GM12878 (cell line): Measurements from ENCODE around the gene ANKRD11. TPM values are rescaled to one million over a fixed set of nuclear protein-coding genes. Genes with fewer than 3 reads are reported as not detected.

Experiments used
- ATAC-seq: fragments of 200-7000 bp; cut with Tn5 transposase; 3 replicates; pipeline ENCODE4 v1.9.1; 2020; ENCODE audit warnings: mild to moderate bottlenecking, moderate library complexity
- BruUV-seq: library from RNA; stranded (reverse); fragments of 400-500 nt; replicated peaks from 2 replicates; lab custom pipeline; 2021; lab: Mats Ljungman, UMichigan
- CTCF ChIA-PET: fragments of 300-600 bp; sonication (Branson Sonifier 250); formaldehyde crosslinking; extraction: SDS; loops from one replicate; lab custom pipeline; 2021; ENCODE audit warnings: inconsistent platforms; lab: Yijun Ruan, JAX
- POLR2A ChIA-PET: fragments of 350-600 bp; formaldehyde crosslinking; extraction: SDS; loops from one replicate; lab custom pipeline; 2021; ENCODE audit warnings: inconsistent platforms; lab: Charles Lee
- RAD21 ChIA-PET: fragments of 300-600 bp; sonication (Branson Sonifier 250); formaldehyde crosslinking; loops from one replicate; lab custom pipeline; 2023; ENCODE audit warnings: antibody characterized with exemption; ENCODE audit not compliant: unreplicated experiment; lab: Charles Lee
- SMC1A ChIA-PET: fragments of 300-600 bp; sonication (Branson Sonifier 250); formaldehyde crosslinking; loops from one replicate; lab custom pipeline; 2023; ENCODE audit not compliant: unreplicated experiment, uncharacterized antibody; lab: Charles Lee
- DNase-seq: peaks from one replicate; pipeline ENCODE4 v3.0.0-alpha.2; 2011; ENCODE audit warnings: low read depth, low spot score
- FAIRE-seq: peaks from 3 replicates; lab custom pipeline; 2011; peaks lifted over from hg19 to GRCh38; lab: Jason Lieb, UNC
- H2AFZ ChIP-seq: 2 replicates; pipeline ENCODE4 v1.6.0; 2011; ENCODE audit warnings: low read depth, low read length, control low read depth; ENCODE audit not compliant: control insufficient read depth
- H3K27ac ChIP-seq: 2 replicates; pipeline ENCODE4 v1.5.1; 2011; ENCODE audit warnings: control low read depth; ENCODE audit not compliant: control insufficient read depth, insufficient read depth
- H3K27me3 ChIP-seq, 2 experiments: replicated peaks in 1 of 2; 2 replicates each; pipeline versions ENCODE4 v1.6.0 to v1.6.1; 2011; ENCODE audit warnings: low read length in 1 of 2; ENCODE audit not compliant: control insufficient read depth in 2 of 2, insufficient read depth in 2 of 2
- H3K36me3 ChIP-seq, 2 experiments: 2 replicates each; pipeline ENCODE4 v1.5.1; 2011; ENCODE audit warnings: low read length in 1 of 2; ENCODE audit not compliant: control insufficient read depth in 2 of 2, insufficient read depth in 2 of 2
- H3K4me1 ChIP-seq: 2 replicates; pipeline ENCODE4 v1.6.1; 2011; ENCODE audit warnings: mild to moderate bottlenecking, low read length, moderate library complexity, mixed read lengths; ENCODE audit not compliant: control insufficient read depth, insufficient read depth
- H3K4me2 ChIP-seq: 2 replicates; pipeline ENCODE4 v1.6.0; 2011; ENCODE audit warnings: control low read depth; ENCODE audit not compliant: control insufficient read depth, insufficient read depth
- H3K4me3 ChIP-seq: fragments of 200-600 bp; sonication (generic); 2 replicates; pipeline ENCODE4 v1.5.1; 2016
- H3K79me2 ChIP-seq: 2 replicates; pipeline ENCODE4 v1.6.0; 2011; ENCODE audit warnings: low read length; ENCODE audit not compliant: control insufficient read depth, insufficient read depth
- H3K9ac ChIP-seq: 2 replicates; pipeline ENCODE4 v1.8.0; 2011; ENCODE audit warnings: low read length, control low read depth, mixed read lengths; ENCODE audit not compliant: control insufficient read depth, insufficient read depth
- H3K9me3 ChIP-seq: replicated peaks from 3 replicates; pipeline ENCODE4 v1.5.1; 2011; ENCODE audit warnings: mild to moderate bottlenecking, low read length; ENCODE audit not compliant: control insufficient read depth, insufficient read depth
- H4K20me1 ChIP-seq: 2 replicates; pipeline ENCODE4 v1.6.0; 2011; ENCODE audit not compliant: control insufficient read depth, insufficient read depth
- CBX3 ChIP-seq: fragments of 200-600 bp; sonication (generic); IDR thresholded peaks from 2 replicates; pipeline ENCODE4 v1.6.1; 2016; ENCODE audit warnings: low read depth, borderline replicate concordance
- CHD1 ChIP-seq: IDR thresholded peaks from 2 replicates; pipeline ENCODE4 v1.6.1; 2012; ENCODE audit warnings: low read depth, low read length, improper control_type of control experiment
- GABPA ChIP-seq: IDR thresholded peaks from 2 replicates; pipeline ENCODE4 v1.6.1; 2014; ENCODE audit warnings: antibody characterized with exemption, low read depth, mild to moderate bottlenecking, inconsistent platforms
- NFXL1 ChIP-seq: fragments of 450-650 bp; IDR thresholded peaks from 2 replicates; pipeline ENCODE4 v1.6.1; 2017; ENCODE audit warnings: antibody characterized with exemption, mild to moderate bottlenecking, borderline replicate concordance
- POLR2AphosphoS2 ChIP-seq: IDR thresholded peaks from 2 replicates; pipeline ENCODE4 v1.6.1; 2011; ENCODE audit warnings: low read depth, mild to moderate bottlenecking, low read length, improper control_type of control experiment, moderate library complexity
- RB1 ChIP-seq: fragments of 450-650 bp; formaldehyde crosslinking; IDR thresholded peaks from 2 replicates; pipeline ENCODE4 v1.6.1; 2017; ENCODE audit warnings: mild to moderate bottlenecking, borderline replicate concordance
- RCOR1 ChIP-seq: conservative IDR thresholded peaks from 2 replicates; pipeline ENCODE4 v1.6.1; 2012; ENCODE audit warnings: low read depth, low read length, improper control_type of control experiment
- SUPT20H ChIP-seq: IDR thresholded peaks from 2 replicates; pipeline ENCODE4 v1.6.1; 2011; ENCODE audit warnings: low read depth, mild to moderate bottlenecking, low read length, moderate library complexity, borderline replicate concordance; ENCODE audit not compliant: control insufficient read depth
- ZBED1 ChIP-seq: IDR thresholded peaks from 2 replicates; pipeline ENCODE4 v1.6.1; 2016; ENCODE audit warnings: borderline replicate concordance
- WGBS: methylation state at CpG from one replicate; pipeline ENCODE4 v1.1.6; 2016; ENCODE audit warnings: low lambda C conversion rate; ENCODE audit not compliant: insufficient replicate concordance, insufficient coverage; ENCODE audit errors: missing lambda C conversion rate; 5-methylcytosine and 5-hydroxymethylcytosine counted together
- in situ Hi-C: fragments of 300-500 bp; cut with MboI; formaldehyde crosslinking; loops from 9 replicates; pipeline ENCODE4 v1.14.3; 2018; ENCODE audit warnings: mixed read lengths
- intact Hi-C: fragments of 100-400 bp; cut with micrococcal nuclease; formaldehyde crosslinking; loops from one replicate; pipeline ENCODE4 v1.14.2; 2022; ENCODE audit not compliant: unreplicated experiment
- polyA plus RNA-seq, 11 experiments: library from polyadenylated mRNA; depleted of rRNA in 4 of 11; unstranded in 6 of 11; stranded (reverse) in 5 of 11; fragments of >200 nt; fragmentation: Nextera tagmentation in 4 of 11; fragmentation: Illumina TruSeq in 1 of 11; extraction: Ambion mirVana in 4 of 11; extraction: Trizol in 1 of 11; gene quantifications; 1 replicate in 1 of 11; 2 replicates in 10 of 11; pipeline versions ENCODE4 v1.2.1 to v1.2.3, GENCODE V29; 2011 to 2016; ENCODE audit warnings: inconsistent platforms in 2 of 11, missing spikeins in 2 of 11, low read depth in 1 of 11
- total RNA-seq, 4 experiments: library from RNA; depleted of rRNA in 3 of 4; stranded (reverse); fragments of >200 nt in 3 of 4; fragmentation: Illumina TruSeq in 1 of 4; extraction: Trizol in 1 of 4; gene quantifications; 2 replicates each; pipeline versions ENCODE4 v1.2.1 to v1.2.3, GENCODE V29; 2013 to 2021
- TF ChIP-seq, protein P1 (sequence below): fragments of 450-650 bp; IDR thresholded peaks from 2 replicates; pipeline ENCODE4 v1.6.1; 2016; ENCODE audit warnings: mild to moderate bottlenecking, moderate library complexity, borderline replicate concordance
- TF ChIP-seq, protein P2 (sequence below): fragments of 450-650 bp; IDR thresholded peaks from 2 replicates; pipeline ENCODE4 v1.6.1; 2016; ENCODE audit warnings: mild to moderate bottlenecking
- TF ChIP-seq, protein P3 (sequence below): fragments of 450-650 bp; IDR thresholded peaks from 2 replicates; pipeline ENCODE4 v1.6.1; 2018; ENCODE audit warnings: mild to moderate bottlenecking, low read depth, moderate library complexity; ENCODE audit not compliant: partially characterized antibody

The ANKRD11 gene
- total and polyA plus RNA-seq, 10 of the 15 experiments (the other 5 are each of a cell fraction or from before 2014, with no cell fraction given): 5.1 to 103 (median 27.4) TPM

DNA sequence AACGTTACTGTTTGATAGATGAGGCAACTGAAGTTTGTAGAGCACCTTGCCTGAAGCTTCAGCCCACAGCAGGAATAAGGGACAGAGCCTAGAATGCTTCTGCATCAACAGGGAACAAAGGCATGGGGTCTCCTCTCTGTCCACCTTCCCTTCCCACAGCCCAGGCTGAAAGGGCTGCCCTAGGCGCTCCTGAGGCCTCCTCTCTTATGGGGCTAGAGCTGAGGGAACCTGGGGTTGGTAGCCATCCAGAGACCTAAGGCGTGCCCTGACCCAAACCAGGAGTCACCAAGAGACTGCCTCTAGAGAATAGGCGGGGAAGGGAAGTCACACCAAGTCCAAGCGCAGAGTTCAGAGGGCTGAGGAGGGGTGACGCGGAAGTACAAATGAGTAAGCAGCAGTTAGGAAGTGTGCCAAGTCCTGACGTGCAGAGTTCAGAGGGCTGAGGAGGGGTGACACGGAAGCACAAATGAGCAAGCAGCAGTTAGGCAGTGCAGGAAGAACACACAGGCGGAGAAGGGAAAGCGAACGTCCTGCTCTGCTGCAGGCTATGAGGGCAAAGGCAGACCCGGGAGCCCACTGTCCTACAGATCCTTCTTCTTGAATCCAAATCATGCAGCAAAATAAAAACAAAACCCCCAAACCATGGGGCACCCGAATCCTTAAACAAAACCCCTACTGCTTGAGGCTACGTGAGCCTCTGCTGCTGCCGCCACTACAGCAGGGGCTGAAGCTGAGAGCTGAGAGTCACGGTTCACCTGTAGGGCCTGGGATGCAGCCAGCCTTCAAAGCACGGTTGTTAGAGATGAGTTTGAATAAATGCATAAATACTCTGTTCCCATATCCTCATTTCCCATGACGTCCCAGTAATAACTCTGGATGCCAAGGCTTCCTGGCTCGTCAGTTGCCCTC, 15.1 kb upstream of the ANKRD11 start:
- no TSS peak for BruUV-seq
- WGBS: 3% methylated on average over 20 of the region's 20 CpGs
- H3K4me3 ChIP-seq: peak overlapping the region; percentile 41; the same call in 1 of the 2 replicates
- DNase-seq (peak; percentile 88), ATAC-seq (peak; percentile 56), FAIRE-seq (peak; percentile 98)
- peaks cover 21% of the 10 kb centered on the region for H3K4me1 ChIP-seq
- H3K27ac ChIP-seq: peak overlapping the region; percentile 83
- H3K9ac ChIP-seq: peak overlapping the region; percentile 66
- peaks cover 0 to 2% of the 10 kb centered on the region in 2 experiments; a peak in 1 of 4 replicates for H3K36me3 ChIP-seq
- peak overlapping the region; percentile 94 for H3K4me2 ChIP-seq
- H3K79me2 ChIP-seq: peaks cover 32% of the 10 kb centered on the region
- ChIA-PET CTCF (interaction anchor here (1.3 kb wide), 1 partner anchor 140 kb away, joined by 3 read pairs; no protein-coding TSS in a partner anchor), POLR2A (interaction anchor here (0.6 kb wide), 1 partner anchor 21 kb away, joined by 4 read pairs; no protein-coding TSS in a partner anchor), SMC1A (interaction anchor here (0.6 to 1.8 kb wide), 2 partner anchors 10 to 11 kb away, joined by 3 to 5 read pairs; no protein-coding TSS in a partner anchor), RAD21 (no interaction called here)
- peak overlapping the region; percentile 88 for H2AFZ ChIP-seq
- no peaks in the 10 kb centered on the region for H3K27me3 ChIP-seq
- in situ Hi-C loops: no loop called here
- H4K20me1 ChIP-seq: no peaks in the 10 kb centered on the region
- H3K9me3 ChIP-seq: no peaks in the 10 kb centered on the region
- intact Hi-C loops: loop anchor here (2.0 to 5.0 kb wide), 3 partner anchors 15 to 268 kb away; partner anchors contain the start of gene ANKRD11
- TF ChIP-seq ZBED1 (no peak), GABPA (peak; percentile 72; the same call in 1 of the 2 replicates), RB1 (no peak), NFXL1 (no peak), SUPT20H (no peak), CBX3 (no peak), POLR2AphosphoS2 (0 out of 2 replicates have a peak, but pooled peaks have one; percentile 30), RCOR1 (no peak), CHD1 (no peak)
- TF ChIP-seq, protein P1, sequence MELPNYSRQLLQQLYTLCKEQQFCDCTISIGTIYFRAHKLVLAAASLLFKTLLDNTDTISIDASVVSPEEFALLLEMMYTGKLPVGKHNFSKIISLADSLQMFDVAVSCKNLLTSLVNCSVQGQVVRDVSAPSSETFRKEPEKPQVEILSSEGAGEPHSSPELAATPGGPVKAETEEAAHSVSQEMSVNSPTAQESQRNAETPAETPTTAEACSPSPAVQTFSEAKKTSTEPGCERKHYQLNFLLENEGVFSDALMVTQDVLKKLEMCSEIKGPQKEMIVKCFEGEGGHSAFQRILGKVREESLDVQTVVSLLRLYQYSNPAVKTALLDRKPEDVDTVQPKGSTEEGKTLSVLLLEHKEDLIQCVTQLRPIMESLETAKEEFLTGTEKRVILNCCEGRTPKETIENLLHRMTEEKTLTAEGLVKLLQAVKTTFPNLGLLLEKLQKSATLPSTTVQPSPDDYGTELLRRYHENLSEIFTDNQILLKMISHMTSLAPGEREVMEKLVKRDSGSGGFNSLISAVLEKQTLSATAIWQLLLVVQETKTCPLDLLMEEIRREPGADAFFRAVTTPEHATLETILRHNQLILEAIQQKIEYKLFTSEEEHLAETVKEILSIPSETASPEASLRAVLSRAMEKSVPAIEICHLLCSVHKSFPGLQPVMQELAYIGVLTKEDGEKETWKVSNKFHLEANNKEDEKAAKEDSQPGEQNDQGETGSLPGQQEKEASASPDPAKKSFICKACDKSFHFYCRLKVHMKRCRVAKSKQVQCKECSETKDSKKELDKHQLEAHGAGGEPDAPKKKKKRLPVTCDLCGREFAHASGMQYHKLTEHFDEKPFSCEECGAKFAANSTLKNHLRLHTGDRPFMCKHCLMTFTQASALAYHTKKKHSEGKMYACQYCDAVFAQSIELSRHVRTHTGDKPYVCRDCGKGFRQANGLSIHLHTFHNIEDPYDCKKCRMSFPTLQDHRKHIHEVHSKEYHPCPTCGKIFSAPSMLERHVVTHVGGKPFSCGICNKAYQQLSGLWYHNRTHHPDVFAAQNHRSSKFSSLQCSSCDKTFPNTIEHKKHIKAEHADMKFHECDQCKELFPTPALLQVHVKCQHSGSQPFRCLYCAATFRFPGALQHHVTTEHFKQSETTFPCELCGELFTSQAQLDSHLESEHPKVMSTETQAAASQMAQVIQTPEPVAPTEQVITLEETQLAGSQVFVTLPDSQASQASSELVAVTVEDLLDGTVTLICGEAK: peak; percentile 59; the same call in 1 of the 2 replicates
- TF ChIP-seq, protein P2, sequence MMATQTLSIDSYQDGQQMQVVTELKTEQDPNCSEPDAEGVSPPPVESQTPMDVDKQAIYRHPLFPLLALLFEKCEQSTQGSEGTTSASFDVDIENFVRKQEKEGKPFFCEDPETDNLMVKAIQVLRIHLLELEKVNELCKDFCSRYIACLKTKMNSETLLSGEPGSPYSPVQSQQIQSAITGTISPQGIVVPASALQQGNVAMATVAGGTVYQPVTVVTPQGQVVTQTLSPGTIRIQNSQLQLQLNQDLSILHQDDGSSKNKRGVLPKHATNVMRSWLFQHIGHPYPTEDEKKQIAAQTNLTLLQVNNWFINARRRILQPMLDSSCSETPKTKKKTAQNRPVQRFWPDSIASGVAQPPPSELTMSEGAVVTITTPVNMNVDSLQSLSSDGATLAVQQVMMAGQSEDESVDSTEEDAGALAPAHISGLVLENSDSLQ: no peak
- TF ChIP-seq, protein P3, sequence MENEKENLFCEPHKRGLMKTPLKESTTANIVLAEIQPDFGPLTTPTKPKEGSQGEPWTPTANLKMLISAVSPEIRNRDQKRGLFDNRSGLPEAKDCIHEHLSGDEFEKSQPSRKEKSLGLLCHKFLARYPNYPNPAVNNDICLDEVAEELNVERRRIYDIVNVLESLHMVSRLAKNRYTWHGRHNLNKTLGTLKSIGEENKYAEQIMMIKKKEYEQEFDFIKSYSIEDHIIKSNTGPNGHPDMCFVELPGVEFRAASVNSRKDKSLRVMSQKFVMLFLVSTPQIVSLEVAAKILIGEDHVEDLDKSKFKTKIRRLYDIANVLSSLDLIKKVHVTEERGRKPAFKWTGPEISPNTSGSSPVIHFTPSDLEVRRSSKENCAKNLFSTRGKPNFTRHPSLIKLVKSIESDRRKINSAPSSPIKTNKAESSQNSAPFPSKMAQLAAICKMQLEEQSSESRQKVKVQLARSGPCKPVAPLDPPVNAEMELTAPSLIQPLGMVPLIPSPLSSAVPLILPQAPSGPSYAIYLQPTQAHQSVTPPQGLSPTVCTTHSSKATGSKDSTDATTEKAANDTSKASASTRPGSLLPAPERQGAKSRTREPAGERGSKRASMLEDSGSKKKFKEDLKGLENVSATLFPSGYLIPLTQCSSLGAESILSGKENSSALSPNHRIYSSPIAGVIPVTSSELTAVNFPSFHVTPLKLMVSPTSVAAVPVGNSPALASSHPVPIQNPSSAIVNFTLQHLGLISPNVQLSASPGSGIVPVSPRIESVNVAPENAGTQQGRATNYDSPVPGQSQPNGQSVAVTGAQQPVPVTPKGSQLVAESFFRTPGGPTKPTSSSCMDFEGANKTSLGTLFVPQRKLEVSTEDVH: no peak
